NOMO-1 treated with DMSO at 0.1 percent for 48 hours (cell line): ENCODE data around the gene CRISP2.
"Not testable (repeated sequence)": the region's sequence is repeated elsewhere in the genome, so short reads cannot be mapped to it uniquely, and the experiment has no call there.

ENCODE experiments used
- DNase-seq: peaks from one replicate; lab custom pipeline; 2025; ENCODE audit not compliant: unreplicated experiment; lab: John Stamatoyannopoulos, UW

CRISP2 gene

GRCh38 chr6:49713346-49713745 lies at the start of gene CRISP2:
TSS of gene CRISP2 (minus strand) at chr6:49713543. CDS start at chr6:49709196, 4,347 bp downstream.
- DNase-seq, result no peak

GRCh38 chr6:49744259-49744658 lies 30.9 kb upstream of the CRISP2 start, which contains the start of gene CRISP3:
TSS of gene CRISP3 (minus strand) at chr6:49744388. CDS start at chr6:49744367, 21 bp downstream.
- no peak for DNase-seq

GRCh38 chr6:49743429-49743828 lies 30.1 kb upstream of the CRISP2 start:
- DNase-seq, result no peak

- no peak for DNase-seq
Measured at GRCh38 chr6:49739423-49739822, 26.1 kb upstream of the CRISP2 start.

GRCh38 chr6:49736017-49736508 lies 22.7 kb upstream of the CRISP2 start:
- no peak for DNase-seq

GRCh38 chr6:49733680-49734079 lies 20.3 kb upstream of the CRISP2 start:
- DNase-seq, result no peak

GRCh38 chr6:49732781-49733180 lies 19.4 kb upstream of the CRISP2 start:
- no peak for DNase-seq

- peak; percentile 4 for DNase-seq
Measured at GRCh38 chr6:49730251-49730650, 16.9 kb upstream of the CRISP2 start.

- DNase-seq, result not testable (repeated sequence)
Measured at GRCh38 chr6:49723917-49724316, 10.6 kb upstream of the CRISP2 start.

- DNase-seq, result no peak
Measured at GRCh38 chr6:49721297-49721696, 8.0 kb upstream of the CRISP2 start.

- no peak for DNase-seq
Measured at GRCh38 chr6:49720372-49720771, 7.0 kb upstream of the CRISP2 start.

- DNase-seq, result no peak
Measured at GRCh38 chr6:49698478-49698877, 14.9 kb downstream of the CRISP2 start.

- no peak for DNase-seq
Measured at GRCh38 chr6:49693512-49693911, 19.8 kb downstream of the CRISP2 start.

GRCh38 chr6:49692534-49692933 lies 20.8 kb downstream of the CRISP2 start:
- no peak for DNase-seq

- DNase-seq, result no peak
Measured at GRCh38 chr6:49676671-49677281, 36.6 kb downstream of the CRISP2 start.

GRCh38 chr6:49675816-49676215 lies 37.5 kb downstream of the CRISP2 start:
- no peak for DNase-seq

- no peak for DNase-seq
Measured at GRCh38 chr6:49668083-49668511, 45.2 kb downstream of the CRISP2 start.

- DNase-seq, result no peak
Measured at GRCh38 chr6:49666930-49667757, 46.2 kb downstream of the CRISP2 start.

- no peak for DNase-seq
Measured at GRCh38 chr6:49666480-49666879, 46.9 kb downstream of the CRISP2 start.

- no peak for DNase-seq
Measured at GRCh38 chr6:49664817-49665216, 48.5 kb downstream of the CRISP2 start.

- not testable (repeated sequence) for DNase-seq
Measured at GRCh38 chr6:49664054-49664453, 49.3 kb downstream of the CRISP2 start.

GRCh38 chr6:49662892-49663261 lies 50.5 kb downstream of the CRISP2 start:
- DNase-seq, result no peak
